HG02973 (cell line): Measurements from ENCODE around the gene CDK15.

Experiments used
- ATAC-seq: cut with Tn5 transposase; IDR thresholded peaks from one replicate; pipeline ENCODE4 v1.9.1; 2021; ENCODE audit warnings: moderate library complexity; ENCODE audit not compliant: unreplicated experiment

Gene CDK15

DNA sequence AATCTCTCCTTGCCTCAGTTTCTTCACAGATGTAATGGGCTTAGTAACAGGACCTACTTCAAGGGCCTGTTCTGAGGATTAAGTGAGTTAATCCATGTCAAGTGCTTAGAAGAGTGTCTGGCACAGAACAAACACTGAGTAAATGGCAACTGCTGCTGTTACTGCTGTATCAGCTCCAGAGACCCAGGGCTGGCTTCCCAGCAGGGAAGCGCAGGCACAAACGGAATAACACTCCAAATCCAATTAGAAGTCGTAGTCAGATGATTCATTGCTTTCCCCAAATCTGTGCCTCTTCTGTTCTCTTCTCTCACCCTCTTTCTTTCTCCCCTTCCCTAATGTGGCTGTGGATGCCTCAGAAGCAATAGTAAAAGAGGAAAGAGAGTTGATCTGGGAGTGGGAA, 126.2 kb downstream of the CDK15 start:
- ATAC-seq, result no peak

GRCh38 chr2:201933792-201934237, 127.5 kb downstream of the CDK15 start:
- no peak for ATAC-seq

DNA sequence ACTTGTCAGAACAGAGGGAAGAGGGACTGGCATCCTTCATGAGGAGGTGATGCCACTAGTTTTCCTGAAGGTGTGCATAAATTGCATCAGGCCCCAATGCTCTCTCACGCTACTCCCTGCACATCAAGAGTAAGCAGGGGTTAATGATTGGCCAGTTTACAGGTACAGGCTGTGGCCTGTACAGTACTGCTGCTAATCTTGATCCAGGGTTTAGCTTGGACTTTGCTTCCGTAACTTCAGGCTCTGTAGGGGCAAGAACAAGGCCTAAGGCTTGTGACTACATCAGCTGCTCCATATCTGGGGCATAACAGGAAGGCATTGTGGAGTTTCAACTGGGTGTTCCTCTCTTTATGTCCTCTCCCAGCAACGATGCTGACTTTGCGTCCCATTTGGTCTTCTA, 130.5 kb downstream of the CDK15 start:
- ATAC-seq, result no peak

GRCh38 chr2:201937343-201937742, 131.0 kb downstream of the CDK15 start:
- no peak for ATAC-seq

DNA sequence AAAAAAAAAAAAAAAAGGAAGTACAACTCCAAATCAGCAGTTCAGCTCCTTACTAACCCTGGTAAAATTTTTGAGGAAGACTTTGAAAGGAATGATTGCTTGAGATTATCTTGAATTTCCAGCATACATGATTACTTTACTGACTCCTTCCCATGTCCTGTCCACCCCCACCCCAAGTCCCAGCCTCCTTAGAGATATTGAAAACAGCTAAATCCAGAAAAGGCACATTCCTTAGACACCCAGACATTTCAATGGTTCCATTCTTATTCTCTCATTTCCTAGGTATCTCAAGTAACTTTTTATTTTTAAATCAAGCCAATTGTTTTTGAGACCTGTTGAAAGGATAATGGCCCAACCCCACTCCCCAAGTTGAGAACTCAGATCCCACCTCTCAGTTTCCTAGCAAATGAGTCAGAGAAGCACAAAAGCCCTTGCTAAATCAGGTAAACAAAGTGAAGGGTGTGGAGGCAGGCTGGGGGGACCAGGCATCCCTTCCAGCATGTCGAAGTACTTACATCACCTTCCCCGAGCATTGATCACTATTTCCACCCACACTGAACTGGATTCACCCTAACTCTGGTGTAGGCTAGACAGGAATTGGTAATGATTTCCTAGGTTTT, 131.9 kb downstream of the CDK15 start:
- no peak for ATAC-seq

DNA sequence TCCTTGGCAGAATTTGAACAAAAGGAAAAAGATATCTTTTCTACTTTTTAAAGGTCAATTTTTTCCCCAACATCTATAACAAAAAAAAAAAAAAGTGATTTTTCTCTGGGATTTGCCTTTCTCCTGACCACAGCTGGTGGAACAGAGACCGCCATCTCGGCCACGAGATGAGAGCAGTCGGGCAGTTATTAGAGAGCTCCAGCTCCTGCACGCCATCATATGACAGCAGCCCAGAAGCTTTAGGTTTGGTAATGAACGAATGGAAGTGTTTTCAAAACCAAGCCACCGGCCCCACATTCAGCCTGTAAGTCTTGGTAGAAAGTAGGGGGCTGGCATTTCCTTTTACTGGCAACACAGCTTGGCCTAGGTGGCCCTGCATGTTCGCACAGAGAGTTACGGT, 132.4 kb downstream of the CDK15 start:
- ATAC-seq, result no peak

- no peak for ATAC-seq
These were observed 133.2 kb downstream of the CDK15 start for GRCh38 chr2:201939453-201939941.

DNA sequence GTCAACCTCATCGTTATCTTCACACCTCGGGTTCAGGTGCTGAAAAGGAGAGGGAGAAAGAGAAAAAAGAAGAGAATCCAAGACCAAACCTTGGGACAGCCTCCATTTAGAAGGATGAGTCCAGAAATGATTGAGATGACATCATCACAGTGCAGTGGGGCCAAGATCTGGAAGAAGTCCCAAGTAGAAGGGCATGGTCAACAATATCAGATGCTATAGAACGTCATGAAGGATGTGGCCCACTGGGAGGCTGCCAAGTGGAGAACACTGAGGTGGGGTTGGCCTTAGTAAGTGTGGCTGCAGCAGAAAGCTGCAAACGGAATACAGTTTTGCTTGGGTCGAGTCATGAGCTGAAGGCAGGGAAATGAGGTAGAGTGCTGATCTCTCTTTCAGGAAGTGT, 136.2 kb downstream of the CDK15 start:
- ATAC-seq, result no peak
